ENCODE results near the gene MICU2.

Gene MICU2

DNA sequence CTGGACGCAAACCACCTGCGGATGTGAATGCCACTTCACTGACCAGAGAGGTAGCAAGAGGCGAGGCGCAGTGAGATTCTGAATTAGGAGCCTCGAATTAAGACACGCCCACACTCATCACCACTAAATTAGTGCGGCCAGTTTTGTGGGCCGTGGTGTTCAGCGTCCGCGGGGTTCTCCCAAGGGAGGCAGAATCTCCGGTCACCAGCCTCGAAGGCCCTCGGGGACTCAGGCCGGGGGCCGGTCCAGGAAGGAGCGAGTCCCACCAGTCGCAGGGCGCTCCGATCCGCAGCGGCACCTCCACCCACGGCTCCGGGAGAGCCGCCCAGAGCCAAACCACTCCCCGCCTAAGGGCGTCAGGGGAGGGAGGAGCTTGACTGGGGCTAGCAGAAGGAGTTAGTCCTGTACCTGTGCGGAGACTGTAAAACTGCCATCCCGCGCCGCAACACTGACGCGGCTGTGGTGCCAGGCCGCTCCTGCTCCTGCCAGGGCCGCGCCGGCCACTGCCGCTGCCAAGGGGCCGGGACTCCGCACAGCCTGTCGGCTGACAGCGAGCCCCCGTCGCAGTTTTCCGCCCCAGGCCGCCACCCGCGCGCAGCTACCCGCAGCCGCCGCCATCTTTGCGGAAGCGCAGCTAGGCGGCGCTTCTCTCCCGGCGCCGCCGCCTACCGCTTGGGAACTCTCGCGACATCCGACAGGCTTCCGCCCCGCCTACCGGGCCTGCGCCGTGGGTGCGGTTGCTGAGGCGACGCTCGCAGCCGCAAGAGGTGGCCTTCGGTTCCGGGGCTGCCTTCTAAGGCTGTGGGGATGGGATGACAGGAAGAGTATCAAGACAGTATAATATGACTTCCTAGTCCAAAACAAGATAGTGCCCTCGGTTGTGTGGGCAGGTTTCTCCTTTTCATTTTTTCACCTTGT is at the start of gene MICU2:
TSS of gene MICU2 (minus strand) at position 640 of the 918 bp plus-strand sequence. CDS start at position 618, 22 bp downstream.
- DNase-seq (ENCODE audit: low read depth in 2 of 2): peak; percentile 89 to 92

- no peak for DNase-seq (ENCODE audit: low read depth in 2 of 2)
Measured at GRCh38 chr13:21641629-21642028, 37.7 kb upstream of the MICU2 start.

DNA sequence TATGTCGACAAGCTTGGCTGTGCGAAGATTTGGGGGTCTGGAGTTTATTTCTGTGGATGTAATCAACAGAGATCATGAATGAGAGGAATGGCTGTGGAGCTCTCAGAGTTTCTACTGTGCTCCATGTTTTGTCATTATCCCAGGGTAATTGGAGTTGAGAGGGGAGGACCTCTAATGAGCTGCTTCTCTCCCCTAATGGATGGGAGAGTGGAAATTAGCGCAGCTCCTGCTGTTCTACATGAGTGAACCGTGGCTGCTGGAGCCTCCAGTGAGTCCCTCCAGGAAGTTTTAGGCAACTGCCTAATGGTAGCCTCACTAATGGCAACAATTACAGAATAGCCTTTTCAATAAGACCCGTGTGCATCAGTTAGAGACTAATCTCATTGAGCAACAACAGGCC is 35.6 kb upstream of the MICU2 start:
- no peak for DNase-seq (ENCODE audit: low read depth in 2 of 2)

DNA sequence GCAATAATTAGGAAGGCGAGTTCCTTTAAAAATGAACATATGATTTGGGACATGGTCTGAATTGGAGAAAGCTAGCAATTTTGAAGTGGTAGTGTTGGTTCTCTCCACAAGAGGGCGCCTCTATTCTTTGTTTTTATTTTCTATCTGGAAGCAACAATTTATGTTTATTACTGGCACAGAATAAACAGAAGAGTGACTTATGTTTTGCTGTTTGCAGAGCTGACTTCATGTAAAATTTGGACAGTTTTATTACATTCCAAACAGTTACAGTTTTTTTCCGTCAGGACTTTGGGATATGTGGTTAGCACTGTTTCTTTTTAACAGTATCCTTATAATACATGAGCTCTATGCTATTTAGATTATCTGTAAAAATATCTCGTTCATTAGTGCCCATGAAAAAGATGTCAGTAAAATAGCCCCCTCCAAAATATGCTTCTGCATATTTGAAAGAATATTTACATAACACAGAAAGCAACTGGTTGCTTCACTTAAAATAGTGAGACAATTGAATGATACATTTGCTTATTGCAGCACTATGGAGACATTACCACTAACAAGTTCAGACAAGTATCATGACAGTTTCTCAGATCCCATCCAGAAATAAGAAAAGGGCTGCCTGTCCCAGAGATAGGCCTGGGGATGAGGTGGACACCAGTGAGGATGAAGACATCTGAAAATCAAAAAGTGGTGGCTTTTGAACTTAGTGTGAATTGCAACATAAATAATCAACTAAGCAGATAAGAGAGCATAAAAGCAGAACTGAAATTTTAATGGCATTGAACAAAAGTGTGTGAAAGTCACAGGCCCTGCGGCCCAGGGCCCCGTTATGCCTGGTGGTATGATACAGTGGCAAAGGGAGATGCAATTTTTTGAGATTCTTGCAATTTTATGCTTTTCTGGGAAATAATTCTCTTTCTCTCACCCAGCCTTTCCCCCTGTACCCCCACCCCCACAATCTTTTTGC is 34.6 kb upstream of the MICU2 start:
- no peak for DNase-seq (ENCODE audit: low read depth in 2 of 2)

DNA sequence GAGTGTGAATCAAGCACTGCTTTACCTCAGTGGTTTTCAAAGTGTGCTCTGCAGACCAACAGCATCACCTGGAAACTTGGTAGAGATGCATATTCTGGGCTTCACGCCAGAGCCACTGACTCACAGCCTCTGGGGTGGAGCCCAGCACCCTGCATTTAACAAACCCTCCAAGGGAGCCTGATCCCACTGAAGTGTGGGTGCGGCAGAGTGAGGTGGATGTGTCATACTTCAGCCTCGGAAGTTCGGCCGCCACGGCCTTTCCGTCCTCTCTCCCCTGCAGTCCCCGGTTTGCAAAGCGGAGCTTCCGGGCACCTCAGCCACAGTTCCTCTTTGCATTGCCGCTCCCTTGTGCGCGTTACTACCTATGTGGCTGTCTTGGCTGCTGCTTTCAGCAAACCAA is 33.3 kb upstream of the MICU2 start:
- peak in 1 of 2 donors; percentile 7 for DNase-seq (ENCODE audit: low read depth in 2 of 2)

- no peak for DNase-seq (ENCODE audit: low read depth in 2 of 2)
Measured at GRCh38 chr13:21636656-21637055, 32.7 kb upstream of the MICU2 start.

- DNase-seq (ENCODE audit: low read depth in 2 of 2): no peak
Measured at GRCh38 chr13:21632196-21632595, 28.2 kb upstream of the MICU2 start.

DNA sequence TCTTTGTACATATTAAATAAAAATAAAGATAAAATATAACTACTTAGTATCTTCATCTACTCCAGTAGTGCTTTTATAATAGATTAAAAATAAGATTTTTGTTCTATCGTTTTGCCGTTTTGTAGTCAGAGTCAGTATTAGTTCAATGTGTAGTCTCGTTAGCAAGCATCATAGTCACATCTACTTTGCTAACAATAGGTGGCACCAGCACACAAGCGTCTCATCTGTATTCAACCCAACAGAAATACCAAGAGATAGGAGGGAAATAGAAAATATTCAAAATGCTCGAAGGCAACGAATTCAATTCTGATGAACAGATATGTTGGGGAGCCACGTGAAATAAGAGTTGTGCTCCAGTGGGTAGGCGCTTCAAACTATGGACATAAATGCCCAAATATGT is 21.4 kb upstream of the MICU2 start:
- no peak for DNase-seq (ENCODE audit: low read depth in 2 of 2)

- no peak for DNase-seq (ENCODE audit: low read depth in 2 of 2)
Measured at GRCh38 chr13:21620861-21621260, 16.9 kb upstream of the MICU2 start.

- no peak for DNase-seq (ENCODE audit: low read depth in 2 of 2)
Measured at GRCh38 chr13:21619633-21620220, 15.8 kb upstream of the MICU2 start.

GRCh38 chr13:21616880-21617279 is 12.9 kb upstream of the MICU2 start:
- DNase-seq (ENCODE audit: low read depth in 2 of 2): no peak

DNA sequence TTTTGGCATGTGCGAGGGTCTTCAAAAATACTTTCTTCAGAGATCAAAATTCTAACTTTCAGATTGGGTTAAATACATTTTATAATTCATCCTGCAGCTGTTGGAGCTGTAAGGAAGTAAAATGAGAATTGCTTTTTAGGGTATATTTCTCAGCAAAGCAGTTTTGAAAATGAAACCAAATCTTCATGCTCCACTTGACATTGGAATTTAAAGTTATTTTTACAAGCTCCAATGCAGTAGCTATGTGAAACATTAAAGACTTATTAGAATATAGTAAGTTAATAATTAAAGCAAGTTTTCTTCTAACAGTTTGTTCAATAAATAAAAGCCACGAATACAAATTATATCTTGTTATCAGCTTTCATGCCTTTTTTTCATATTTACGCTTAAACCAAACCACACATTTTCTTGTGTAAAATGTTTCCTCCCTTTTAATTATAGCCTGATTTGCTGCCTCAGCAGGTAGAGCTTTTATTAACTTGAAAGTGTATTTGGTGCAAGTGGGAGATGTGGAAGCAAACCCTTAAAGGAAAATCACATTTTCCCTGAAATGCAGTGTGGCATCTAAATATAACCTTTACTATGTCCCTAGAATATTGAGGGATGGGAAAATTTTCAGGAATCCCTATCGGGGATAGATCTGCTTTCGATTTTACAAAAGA is 12.4 kb upstream of the MICU2 start:
- no peak for DNase-seq (ENCODE audit: low read depth in 2 of 2)

DNA sequence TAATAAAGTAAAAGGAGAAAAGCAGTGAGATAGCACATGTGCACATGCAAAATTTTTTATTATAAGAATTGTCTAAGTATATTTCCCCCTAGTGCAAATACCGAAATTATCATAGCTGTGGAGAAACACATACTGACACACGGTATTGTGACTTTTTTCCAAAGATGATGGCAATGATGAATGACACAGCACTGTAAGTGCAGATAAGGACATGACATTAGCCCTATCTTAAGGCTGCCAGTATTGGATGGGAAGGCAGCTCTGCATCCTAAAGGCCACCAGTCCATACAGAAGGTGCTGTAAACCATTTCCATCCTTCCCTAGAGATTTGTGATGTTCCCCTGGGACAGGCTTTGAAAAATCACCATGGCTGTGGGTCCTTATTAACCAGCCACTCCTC is 11.5 kb upstream of the MICU2 start:
- DNase-seq (ENCODE audit: low read depth in 2 of 2): no peak

DNA sequence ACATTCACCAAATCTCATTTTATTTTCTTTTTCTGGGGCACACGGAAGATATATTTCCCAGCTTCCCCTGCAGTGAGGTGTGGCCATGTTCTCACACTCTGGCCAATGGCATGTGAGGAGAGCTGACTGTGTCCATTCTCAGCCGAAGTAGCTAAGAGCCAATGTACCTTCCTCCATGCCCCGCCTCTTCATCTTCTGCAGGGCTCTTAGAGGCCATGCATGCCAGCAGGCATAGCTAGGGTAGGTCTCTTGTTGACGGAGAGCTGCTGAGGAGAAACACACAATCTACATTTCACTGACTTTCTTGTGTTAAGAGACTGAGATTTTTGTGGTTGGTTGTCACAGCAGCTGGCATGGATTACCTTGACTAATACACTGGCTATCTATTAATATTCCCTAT is 9.8 kb upstream of the MICU2 start:
- no peak for DNase-seq (ENCODE audit: low read depth in 2 of 2)

- no peak for DNase-seq (ENCODE audit: low read depth in 2 of 2)
Measured at GRCh38 chr13:21611385-21611784, 7.4 kb upstream of the MICU2 start.

DNA sequence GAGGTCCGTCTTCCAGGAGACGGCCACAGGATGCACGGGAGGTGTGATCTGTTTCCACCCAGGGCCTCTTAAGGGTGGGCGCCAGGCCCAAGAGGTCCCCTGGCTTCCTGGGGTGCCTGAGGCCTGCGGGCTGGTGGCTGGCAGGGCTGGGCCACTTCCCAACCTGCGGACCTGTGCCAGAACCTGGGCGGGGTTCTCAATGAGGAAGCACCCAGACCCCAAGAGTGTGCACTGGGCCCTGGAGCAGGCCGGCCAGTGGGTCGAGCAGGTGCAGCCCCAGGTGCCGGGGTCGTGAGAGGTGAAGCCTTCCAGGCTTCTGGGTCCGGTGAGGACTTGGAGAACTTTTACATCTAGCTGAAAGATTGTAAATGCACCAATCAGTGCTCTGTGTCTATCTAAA is 6.7 kb upstream of the MICU2 start:
- DNase-seq (ENCODE audit: low read depth in 2 of 2): no peak

GRCh38 chr13:21608961-21609360 is 5.0 kb upstream of the MICU2 start:
- no peak for DNase-seq (ENCODE audit: low read depth in 2 of 2)

GRCh38 chr13:21606796-21607195 is 2.8 kb upstream of the MICU2 start:
- DNase-seq (ENCODE audit: low read depth in 2 of 2): no peak

GRCh38 chr13:21606251-21606650 is 2.3 kb upstream of the MICU2 start:
- DNase-seq (ENCODE audit: low read depth in 2 of 2): no peak

DNA sequence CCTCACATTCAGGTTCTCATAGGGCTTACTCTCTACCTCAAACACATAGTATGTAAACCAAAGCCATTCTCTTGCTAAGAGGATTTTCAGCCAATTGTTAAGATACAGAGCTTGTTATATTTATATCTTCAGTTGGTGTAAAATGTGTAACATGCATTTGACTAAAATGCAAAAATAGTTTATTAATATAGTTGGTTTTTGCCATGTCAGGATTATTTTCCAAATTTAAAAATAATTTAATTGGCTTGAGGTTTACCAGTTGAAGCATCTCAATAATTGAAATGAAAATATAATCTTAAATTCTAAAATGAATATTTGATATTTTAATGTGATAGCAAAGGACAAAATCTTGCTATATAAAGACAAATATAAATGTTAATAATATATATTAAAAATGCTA is 7.2 kb downstream of the MICU2 start:
- DNase-seq (ENCODE audit: low read depth in 2 of 2): no peak

DNA sequence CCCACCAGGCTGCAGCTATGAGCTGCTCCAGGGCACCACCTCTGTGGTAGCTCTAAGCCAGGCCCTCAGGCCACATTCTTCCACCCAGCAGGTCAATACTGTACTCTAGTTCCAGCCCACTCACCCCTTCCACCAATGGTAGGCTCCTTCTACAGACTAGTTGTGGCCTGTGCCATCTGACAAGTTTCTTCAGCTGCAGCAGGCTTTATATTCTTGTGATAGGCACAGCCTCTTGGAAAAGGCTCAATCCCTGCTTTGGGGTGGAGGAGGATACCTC is 8.5 kb downstream of the MICU2 start:
- no peak for DNase-seq (ENCODE audit: low read depth in 2 of 2)

All from stimulated activated CD4-positive, alpha-beta T cell treated with anti-CD3 and anti-CD28 coated beads, Interleukin-4, amount 100 ng/mL, for 48 hours (primary cell).